ENCODE results near the gene STX11.

Gene STX11

GRCh38 chr6:144139817-144140216 lies 10.5 kb upstream of the STX11 start:
- TF ChIP-seq CTCF (IDR thresholded peaks at IDR 0.05; ENCODE audit: low read depth, low read length, missing control alignments), result no peak
- DNase-seq (ENCODE audit: extremely low read depth, low read depth), result no peak
- no peak overlapping the region for H3K4me3 ChIP-seq (replicated peaks; ENCODE audit: low read depth, low read length)

DNA sequence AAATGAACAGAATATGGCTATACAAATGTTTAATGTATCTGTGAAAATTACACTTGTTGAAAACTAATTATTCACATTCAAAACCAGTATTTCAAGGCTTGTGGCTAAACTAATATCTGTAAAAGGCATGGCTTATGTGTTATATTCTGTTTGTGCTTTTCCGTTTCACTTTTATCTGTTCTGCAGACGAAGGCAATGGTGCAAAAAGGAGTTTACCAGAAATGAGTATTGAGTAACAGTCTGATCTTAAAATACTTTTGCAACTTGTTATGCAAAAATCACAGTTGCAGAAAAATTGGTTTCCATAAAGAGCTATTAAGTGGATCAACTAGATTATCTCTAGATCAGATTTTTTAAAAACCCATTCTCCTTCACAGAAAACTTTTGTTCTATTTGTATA lies 9.4 kb upstream of the STX11 start:
- no peak for DNase-seq (ENCODE audit: extremely low read depth, low read depth)
- TF ChIP-seq CTCF (IDR thresholded peaks at IDR 0.05; ENCODE audit: low read depth, low read length, missing control alignments), result no peak
- no peak overlapping the region for H3K4me3 ChIP-seq (replicated peaks; ENCODE audit: low read depth, low read length)

GRCh38 chr6:144141470-144141869 lies 8.8 kb upstream of the STX11 start:
- no peak for TF ChIP-seq CTCF (IDR thresholded peaks at IDR 0.05; ENCODE audit: low read depth, low read length, missing control alignments)
- no peak overlapping the region for H3K4me3 ChIP-seq (replicated peaks; ENCODE audit: low read depth, low read length)
- no peak for DNase-seq (ENCODE audit: extremely low read depth, low read depth)

DNA sequence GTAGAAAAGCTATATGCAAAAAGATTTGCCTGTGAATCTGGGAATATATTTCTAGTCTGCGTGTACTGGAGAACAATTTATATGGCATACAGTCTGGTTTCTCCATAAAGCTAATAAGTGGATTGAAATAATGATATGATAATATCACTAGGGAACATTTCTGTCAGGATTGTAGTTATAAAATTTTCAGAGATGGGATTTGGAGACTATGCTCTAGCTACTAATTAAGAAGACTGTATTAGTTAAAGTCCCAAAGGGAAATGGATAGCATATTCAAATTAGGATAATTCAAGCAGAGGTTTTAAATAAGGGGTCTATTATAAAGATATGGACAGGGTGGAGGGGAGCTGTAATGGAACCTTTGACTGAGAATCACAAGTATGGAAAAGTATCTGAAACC lies 7.2 kb upstream of the STX11 start:
- no peak for DNase-seq (ENCODE audit: extremely low read depth, low read depth)
- H3K4me3 ChIP-seq (replicated peaks; ENCODE audit: low read depth, low read length), result no peak overlapping the region
- no peak for TF ChIP-seq CTCF (IDR thresholded peaks at IDR 0.05; ENCODE audit: low read depth, low read length, missing control alignments)

- no peak for TF ChIP-seq CTCF (IDR thresholded peaks at IDR 0.05; ENCODE audit: low read depth, low read length, missing control alignments)
- DNase-seq (ENCODE audit: extremely low read depth, low read depth), result no peak
Observed at GRCh38 chr6:144143878-144144277, 6.4 kb upstream of the STX11 start.

DNA sequence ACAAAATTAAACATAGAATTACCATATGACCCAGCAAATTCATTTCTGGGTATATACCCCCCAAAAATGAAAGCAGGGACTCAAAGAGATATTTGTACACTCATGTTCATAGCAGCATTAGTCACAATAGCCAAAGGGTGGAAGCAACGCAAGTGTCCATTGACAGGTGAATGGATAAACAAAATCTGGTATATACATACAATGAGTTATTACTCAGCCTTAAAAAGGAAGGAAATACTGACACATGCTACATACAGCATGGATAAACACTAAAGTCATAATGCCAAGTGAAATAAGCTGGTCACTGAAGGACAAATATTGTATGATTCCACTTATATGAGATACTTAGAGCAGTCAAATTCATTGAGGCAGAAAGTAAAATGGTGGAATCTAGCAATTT lies 5.3 kb upstream of the STX11 start:
- H3K4me3 ChIP-seq (replicated peaks; ENCODE audit: low read depth, low read length), result no peak overlapping the region
- no peak for TF ChIP-seq CTCF (IDR thresholded peaks at IDR 0.05; ENCODE audit: low read depth, low read length, missing control alignments)
- DNase-seq (ENCODE audit: extremely low read depth, low read depth), result no peak

More at GRCh38 chr6:144143878-144144277, 6.4 kb upstream of the STX11 start:
- no peak overlapping the region for H3K4me3 ChIP-seq (replicated peaks; ENCODE audit: low read depth, low read length)

DNA sequence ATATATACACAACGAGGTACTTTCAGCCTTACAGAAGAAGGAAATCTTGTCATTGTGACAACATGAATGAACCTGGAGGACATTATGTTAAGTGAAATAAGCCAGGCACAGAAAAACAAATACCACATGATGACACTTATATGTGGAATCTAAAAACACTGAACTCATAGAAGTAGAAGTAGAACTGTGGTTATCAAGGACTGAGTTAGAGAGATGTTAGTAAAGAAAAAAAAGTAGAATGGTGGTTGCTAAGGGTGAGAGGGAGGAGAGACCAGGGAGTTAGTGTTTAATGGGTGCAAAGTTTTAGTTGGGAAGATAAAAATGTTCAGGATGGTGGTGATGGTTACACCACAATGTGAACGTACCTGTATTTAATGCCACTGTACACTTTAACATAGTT lies 4.8 kb upstream of the STX11 start:
- no peak for DNase-seq (ENCODE audit: extremely low read depth, low read depth)
- no peak overlapping the region for H3K4me3 ChIP-seq (replicated peaks; ENCODE audit: low read depth, low read length)
- no peak for TF ChIP-seq CTCF (IDR thresholded peaks at IDR 0.05; ENCODE audit: low read depth, low read length, missing control alignments)
